K562 (cell line): ENCODE measurements around the gene SLC4A11.

Experiments used
- CHCHD3 ChIP-seq: fragments of 250-450 bp; sonication (Bioruptor Pico); IDR thresholded peaks from 2 replicates; pipeline ENCODE4 v2.1.2; 2022; ENCODE audit warnings: mild to moderate bottlenecking
- CHD7 ChIP-seq: fragments of 200-600 bp; sonication (generic); IDR thresholded peaks from one replicate; pipeline ENCODE4 v1.6.1; 2012; ENCODE audit warnings: mild to moderate bottlenecking, low read depth, low read length, inconsistent platforms
- CTCF ChIP-seq, 3 experiments: IDR thresholded peaks in 2 of 3; conservative IDR thresholded peaks in 1 of 3; 2 replicates each; pipeline ENCODE4 v1.5.1; 2011 to 2012; ENCODE audit warnings: low read length in 3 of 3, mild to moderate bottlenecking in 3 of 3, control low read depth in 2 of 3, improper control_type of control experiment in 1 of 3, inconsistent platforms in 1 of 3, low read depth in 1 of 3, mixed read lengths in 1 of 3, moderate library complexity in 1 of 3; ENCODE audit not compliant: insufficient read depth in 2 of 3
- FOXK2 ChIP-seq, 2 experiments: fragments of 450-650 bp; IDR thresholded peaks in 1 of 2; conservative IDR thresholded peaks in 1 of 2; 2 replicates each; pipeline ENCODE4 v1.6.1; 2016; ENCODE audit warnings: low read depth in 2 of 2, mild to moderate bottlenecking in 1 of 2
- NEUROD1 ChIP-seq: fragments of 150-350 bp; IDR thresholded peaks from 2 replicates; pipeline ENCODE4 v1.6.1; 2014; ENCODE audit warnings: borderline replicate concordance, low read length, low read depth; ENCODE audit not compliant: partially characterized antibody
- NR2F6 ChIP-seq: fragments of 450-650 bp; formaldehyde crosslinking; IDR thresholded peaks from 2 replicates; pipeline ENCODE4 v1.4.0; 2020; ENCODE audit warnings: mild to moderate bottlenecking
- POLR2AphosphoS5 ChIP-seq: IDR thresholded peaks from 2 replicates; pipeline ENCODE4 v1.6.1; 2011; ENCODE audit warnings: mild to moderate bottlenecking, low read depth, low read length, moderate library complexity; ENCODE audit not compliant: control insufficient read depth, insufficient read depth
- RAD21 ChIP-seq, 2 experiments: fragments of 250-450 bp in 1 of 2; fragments of 450-650 bp in 1 of 2; sonication (Bioruptor Pico) in 1 of 2; formaldehyde crosslinking in 1 of 2; IDR thresholded peaks in 1 of 2; conservative IDR thresholded peaks in 1 of 2; 2 replicates each; pipeline versions ENCODE4 v1.4.0 to v1.8.0; 2020 to 2022; ENCODE audit warnings: mild to moderate bottlenecking in 2 of 2, moderate library complexity in 1 of 2
- TCF7L2 ChIP-seq: fragments of 150-350 bp; IDR thresholded peaks from 2 replicates; pipeline ENCODE4 v1.6.1; 2016; ENCODE audit warnings: low read depth, mild to moderate bottlenecking, low read length, moderate library complexity
- TFE3 ChIP-seq: fragments of 450-650 bp; formaldehyde crosslinking; IDR thresholded peaks from 2 replicates; pipeline ENCODE4 v1.4.0; 2020; ENCODE audit warnings: mild to moderate bottlenecking, mixed read lengths
- USF1 ChIP-seq: sonication (generic); formaldehyde crosslinking; IDR thresholded peaks from 2 replicates; pipeline ENCODE4 v1.9.0; 2022; ENCODE audit warnings: mild to moderate bottlenecking, missing genetic modification reagents
- ZFX ChIP-seq: sonication (generic); formaldehyde crosslinking; IDR thresholded peaks from 2 replicates; pipeline ENCODE4 v1.8.0; 2022; ENCODE audit warnings: mild to moderate bottlenecking, missing genetic modification reagents, moderate library complexity
- ZNF239 ChIP-seq: fragments of 250-450 bp; sonication (Bioruptor Pico); IDR thresholded peaks from 2 replicates; pipeline ENCODE4 v1.4.0; 2020; ENCODE audit warnings: mild to moderate bottlenecking

GRCh38 chr20:3177746-3178485 is 61.1 kb downstream of the SLC4A11 start:
- no peak for TF ChIP-seq FOXK2 (conservative IDR thresholded peaks at IDR 0.05 in 1 of 2, IDR thresholded peaks at IDR 0.05 in 1 of 2; ENCODE audit: low read depth in 2 of 2)
- TF ChIP-seq TCF7L2: no peak
- no peak for TF ChIP-seq USF1 (CRISPR knock-in tag)
- TF ChIP-seq CTCF (IDR thresholded peaks at IDR 0.05 in 2 of 3, conservative IDR thresholded peaks at IDR 0.05 in 1 of 3; ENCODE audit: insufficient read depth in 2 of 3, low read depth in 1 of 3, low read length in 3 of 3): no peak
- no peak for TF ChIP-seq RAD21 (CRISPR knock-in tag; conservative IDR thresholded peaks at IDR 0.05 in 1 of 2, IDR thresholded peaks at IDR 0.05 in 1 of 2)
- no peak for TF ChIP-seq CHCHD3 (CRISPR knock-in tag)
- TF ChIP-seq POLR2AphosphoS5: no peak
- TF ChIP-seq CHD7: no peak
- no peak for TF ChIP-seq TFE3 (CRISPR knock-in tag)
- TF ChIP-seq ZNF239 (CRISPR knock-in tag): no peak
- no peak for TF ChIP-seq ZFX (CRISPR knock-in tag)
- no peak for TF ChIP-seq NR2F6 (CRISPR knock-in tag)
- no peak for TF ChIP-seq NEUROD1
